Measurements from ENCODE around the gene SLCO3A1. TPM values are rescaled to one million over a fixed set of nuclear protein-coding genes. Genes with fewer than 3 reads are reported as not detected.

Gene SLCO3A1
- total and polyA plus RNA-seq, 2 of the 8 experiments (the other 6 are each of a cell fraction or from before 2014, with no cell fraction given) = 15.1 to 20.4 TPM

DNA sequence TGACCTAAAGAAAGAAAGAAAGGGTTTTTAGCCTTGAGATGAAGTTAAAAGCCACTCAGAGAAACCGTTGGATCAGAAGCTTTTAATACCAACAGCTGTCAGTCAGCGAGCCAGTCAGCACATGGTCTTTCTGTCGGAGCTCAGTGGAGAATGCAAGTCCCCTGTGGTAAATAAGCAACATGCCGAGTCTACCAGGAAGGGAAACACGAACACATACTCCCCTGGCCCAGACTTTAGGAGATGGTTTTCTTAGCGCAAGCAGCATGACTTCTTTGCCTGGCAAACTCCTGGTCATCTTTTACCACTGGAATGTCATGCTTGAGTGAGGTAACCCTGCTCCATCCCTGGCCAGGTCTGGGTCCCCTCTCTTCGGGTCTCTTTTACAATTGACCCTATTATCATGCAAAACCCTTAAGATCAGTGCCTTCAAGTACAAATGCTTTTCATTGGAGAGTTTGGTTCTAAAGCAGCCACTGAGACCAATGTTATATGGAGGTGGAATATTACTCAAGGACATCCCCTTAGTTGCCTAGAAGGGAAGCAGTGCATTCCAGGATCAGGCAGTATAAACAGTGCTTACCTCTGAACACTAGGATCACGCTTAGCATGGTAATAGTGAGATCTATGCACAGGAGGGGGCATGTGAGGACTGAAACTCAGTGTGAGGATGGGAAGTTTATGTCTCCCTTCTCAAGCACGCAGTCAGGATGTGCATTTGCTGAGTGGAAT lies 28.2 kb downstream of the SLCO3A1 start (continued):
- TF ChIP-seq CHD7 (IDR thresholded peaks at IDR 0.05; ENCODE audit: insufficient replicate concordance, low read length) (no peak), POU5F1 (IDR thresholded peaks at IDR 0.05; ENCODE audit: low read depth, low read length) (peak; percentile 82), SP4 (IDR thresholded peaks at IDR 0.05; ENCODE audit: low read length) (no peak), SIN3A (conservative IDR thresholded peaks at IDR 0.05 in 1 of 2, IDR thresholded peaks at IDR 0.05 in 1 of 2; ENCODE audit: low read depth in 1 of 2, low read length in 2 of 2) (no peak), SP2 (IDR thresholded peaks at IDR 0.05; ENCODE audit: low read length) (no peak), RXRA (IDR thresholded peaks at IDR 0.05; ENCODE audit: insufficient read depth, low read depth, low read length) (no peak), RBBP5 (IDR thresholded peaks at IDR 0.05; ENCODE audit: borderline replicate concordance, low read depth, low read length) (no peak), ASH2L (IDR thresholded peaks at IDR 0.05; ENCODE audit: low read length) (peak; percentile 27), CTBP2 (IDR thresholded peaks at IDR 0.05; ENCODE audit: borderline replicate concordance, insufficient read depth, insufficient read length, low read length) (no peak), CREB1 (IDR thresholded peaks at IDR 0.05) (no peak), KDM1A (IDR thresholded peaks at IDR 0.05; ENCODE audit: borderline replicate concordance, low read length) (no peak)
